SK-N-SH treated with all-trans-retinoic acid at 6 μM for 48 hours (cell line): Measurements from ENCODE around the gene UTS2R.

Experiments used
- ATAC-seq: fragments of 200-7000 bp; cut with Tn5 transposase; 3 replicates; pipeline ENCODE4 v1.9.1; 2020; ENCODE audit warnings: mild to moderate bottlenecking, moderate library complexity
- ARNTL ChIP-seq: fragments of 450-650 bp; formaldehyde crosslinking; IDR thresholded peaks from 2 replicates; pipeline ENCODE4 v1.5.0; 2020; ENCODE audit warnings: low read depth, mild to moderate bottlenecking, moderate library complexity, borderline replicate concordance
- BACH2 ChIP-seq: fragments of 250-450 bp; sonication (Bioruptor Pico); IDR thresholded peaks from 2 replicates; pipeline ENCODE4 v1.9.0; 2021; ENCODE audit warnings: mild to moderate bottlenecking, borderline replicate concordance
- CSDC2 ChIP-seq: fragments of 250-450 bp; sonication (Bioruptor Pico); IDR thresholded peaks from 2 replicates; pipeline ENCODE4 v1.5.0; 2020; ENCODE audit warnings: mild to moderate bottlenecking, moderate library complexity
- ESRRG ChIP-seq: fragments of 250-450 bp; sonication (Bioruptor Pico); IDR thresholded peaks from 2 replicates; pipeline ENCODE4 v1.6.1; 2021; ENCODE audit warnings: mild to moderate bottlenecking
- GLIS3 ChIP-seq: fragments of 250-450 bp; sonication (Bioruptor Pico); IDR thresholded peaks from 2 replicates; pipeline ENCODE4 v1.5.0; 2020; ENCODE audit warnings: mild to moderate bottlenecking, moderate library complexity
- ISL1 ChIP-seq: fragments of 250-450 bp; sonication (Bioruptor Pico); IDR thresholded peaks from 2 replicates; pipeline ENCODE4 v2.1.2; 2022; ENCODE audit warnings: mild to moderate bottlenecking, moderate library complexity
- OSR1 ChIP-seq: fragments of 250-450 bp; sonication (Bioruptor Pico); IDR thresholded peaks from 2 replicates; pipeline ENCODE4 v1.8.0; 2022; ENCODE audit warnings: moderate library complexity, mild to moderate bottlenecking, inconsistent platforms
- PPARA ChIP-seq: fragments of 250-450 bp; sonication (Bioruptor Pico); IDR thresholded peaks from 2 replicates; pipeline ENCODE4 v1.5.0; 2020; ENCODE audit warnings: mild to moderate bottlenecking, borderline replicate concordance
- RARB ChIP-seq: fragments of 250-450 bp; sonication (Bioruptor Pico); IDR thresholded peaks from 2 replicates; pipeline ENCODE4 v1.8.0; 2021; ENCODE audit warnings: mild to moderate bottlenecking, moderate library complexity
- TCF4 ChIP-seq: fragments of 250-450 bp; sonication (Bioruptor Pico); IDR thresholded peaks from 2 replicates; pipeline ENCODE4 v1.8.0; 2021; ENCODE audit warnings: mild to moderate bottlenecking, moderate library complexity, borderline replicate concordance
- TOX ChIP-seq: fragments of 250-450 bp; sonication (Bioruptor Pico); IDR thresholded peaks from 2 replicates; pipeline ENCODE4 v1.8.0; 2021; ENCODE audit warnings: mild to moderate bottlenecking, moderate library complexity, borderline replicate concordance
- ZC3H10 ChIP-seq: fragments of 250-450 bp; sonication (Bioruptor Pico); IDR thresholded peaks from 2 replicates; pipeline ENCODE4 v1.5.1; 2021; ENCODE audit warnings: mild to moderate bottlenecking, moderate library complexity
- ZNF565 ChIP-seq: fragments of 450-650 bp; formaldehyde crosslinking; conservative IDR thresholded peaks from 2 replicates; pipeline ENCODE4 v1.5.0; 2020; ENCODE audit warnings: low read depth, mild to moderate bottlenecking, moderate library complexity
- ZNF70 ChIP-seq: fragments of 450-650 bp; formaldehyde crosslinking; IDR thresholded peaks from 2 replicates; pipeline ENCODE4 v1.5.0; 2020; ENCODE audit warnings: mild to moderate bottlenecking, moderate library complexity
- ZNF8 ChIP-seq: fragments of 450-650 bp; formaldehyde crosslinking; IDR thresholded peaks from 2 replicates; pipeline ENCODE4 v1.5.0; 2020; ENCODE audit warnings: mild to moderate bottlenecking, moderate library complexity
- TF ChIP-seq, protein P1 (sequence below): fragments of 250-450 bp; sonication (Bioruptor Pico); IDR thresholded peaks from 2 replicates; pipeline ENCODE4 v1.8.0; 2021; ENCODE audit warnings: low read depth, mild to moderate bottlenecking, moderate library complexity, borderline replicate concordance
- TF ChIP-seq, protein P2 (sequence below): fragments of 250-450 bp; sonication (Bioruptor Pico); IDR thresholded peaks from 2 replicates; pipeline ENCODE4 v1.5.1; 2020; ENCODE audit warnings: low read depth, mild to moderate bottlenecking, moderate library complexity
- TF ChIP-seq, protein P3 (sequence below): fragments of 250-450 bp; sonication (Bioruptor Pico); IDR thresholded peaks from 2 replicates; pipeline ENCODE4 v1.5.1; 2021; ENCODE audit warnings: mild to moderate bottlenecking, moderate library complexity
- TF ChIP-seq, protein P4 (sequence below): fragments of 250-450 bp; sonication (Bioruptor Pico); IDR thresholded peaks from 2 replicates; pipeline ENCODE4 v1.5.0; 2020; ENCODE audit warnings: mild to moderate bottlenecking, moderate library complexity

Gene UTS2R

DNA sequence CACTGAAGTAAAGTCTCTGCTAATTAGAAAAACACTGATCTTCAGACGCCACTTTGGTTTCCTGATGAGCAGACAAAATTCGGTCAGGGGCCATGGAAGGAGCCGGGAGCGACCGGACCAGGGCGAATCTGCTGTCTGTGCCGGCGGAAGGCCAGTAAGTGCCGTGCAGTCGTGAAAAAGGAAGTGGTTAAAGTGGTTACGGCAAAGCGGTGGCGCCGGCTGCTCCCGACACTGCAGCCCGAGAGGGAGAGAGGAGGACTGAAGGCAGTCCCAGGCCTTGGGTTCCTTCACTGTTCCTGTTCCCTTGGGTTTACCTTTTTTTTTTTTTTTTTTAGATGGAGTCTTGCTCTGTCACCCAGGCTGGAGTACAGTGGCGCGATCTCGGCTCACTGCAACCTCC is 29.3 kb downstream of the UTS2R start:
- TF ChIP-seq, protein P1, sequence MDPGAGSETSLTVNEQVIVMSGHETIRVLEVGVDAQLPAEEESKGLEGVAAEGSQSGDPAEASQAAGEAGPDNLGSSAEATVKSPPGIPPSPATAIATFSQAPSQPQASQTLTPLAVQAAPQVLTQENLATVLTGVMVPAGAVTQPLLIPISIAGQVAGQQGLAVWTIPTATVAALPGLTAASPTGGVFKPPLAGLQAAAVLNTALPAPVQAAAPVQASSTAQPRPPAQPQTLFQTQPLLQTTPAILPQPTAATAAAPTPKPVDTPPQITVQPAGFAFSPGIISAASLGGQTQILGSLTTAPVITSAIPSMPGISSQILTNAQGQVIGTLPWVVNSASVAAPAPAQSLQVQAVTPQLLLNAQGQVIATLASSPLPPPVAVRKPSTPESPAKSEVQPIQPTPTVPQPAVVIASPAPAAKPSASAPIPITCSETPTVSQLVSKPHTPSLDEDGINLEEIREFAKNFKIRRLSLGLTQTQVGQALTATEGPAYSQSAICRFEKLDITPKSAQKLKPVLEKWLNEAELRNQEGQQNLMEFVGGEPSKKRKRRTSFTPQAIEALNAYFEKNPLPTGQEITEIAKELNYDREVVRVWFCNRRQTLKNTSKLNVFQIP (CRISPR knock-in tag): no peak
- TF ChIP-seq ZNF565 (CRISPR knock-in tag) (no peak), ISL1 (CRISPR knock-in tag) (no peak), ZNF8 (CRISPR knock-in tag) (no peak), ESRRG (no peak), ZC3H10 (CRISPR knock-in tag) (no peak), BACH2 (CRISPR knock-in tag) (no peak), RARB (CRISPR knock-in tag) (no peak), OSR1 (no peak)
- no peak for ATAC-seq

DNA sequence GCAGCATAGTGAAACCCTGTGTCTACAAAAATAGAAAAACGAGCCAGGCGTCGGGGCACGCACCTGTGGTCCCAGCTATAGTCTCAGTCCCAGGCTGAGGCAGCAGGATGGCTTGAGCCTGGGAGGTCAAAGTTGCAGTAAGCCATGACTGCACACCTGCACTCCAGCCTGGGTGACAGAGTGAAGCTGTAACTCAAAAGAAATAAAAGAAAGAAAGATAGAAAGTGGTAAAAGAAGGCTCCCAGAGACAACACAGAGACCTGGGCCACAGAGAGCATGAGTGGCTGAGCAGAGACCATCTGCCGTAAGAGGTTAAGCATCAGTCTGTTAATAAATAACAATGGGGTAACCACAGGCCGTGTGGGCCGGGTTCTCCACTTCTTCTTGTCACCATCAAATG is 31.3 kb downstream of the UTS2R start:
- no peak for ATAC-seq
- TF ChIP-seq TCF4 (CRISPR knock-in tag) (no peak), ZNF8 (CRISPR knock-in tag) (no peak), ZC3H10 (CRISPR knock-in tag) (no peak), ARNTL (no peak), ZNF565 (CRISPR knock-in tag) (no peak), ZNF70 (CRISPR knock-in tag) (no peak), TOX (CRISPR knock-in tag) (no peak), ESRRG (no peak), RARB (CRISPR knock-in tag) (no peak), OSR1 (no peak), PPARA (CRISPR knock-in tag) (no peak), BACH2 (CRISPR knock-in tag) (no peak), ISL1 (CRISPR knock-in tag) (no peak), GLIS3 (CRISPR knock-in tag) (no peak)
- TF ChIP-seq, protein P2, sequence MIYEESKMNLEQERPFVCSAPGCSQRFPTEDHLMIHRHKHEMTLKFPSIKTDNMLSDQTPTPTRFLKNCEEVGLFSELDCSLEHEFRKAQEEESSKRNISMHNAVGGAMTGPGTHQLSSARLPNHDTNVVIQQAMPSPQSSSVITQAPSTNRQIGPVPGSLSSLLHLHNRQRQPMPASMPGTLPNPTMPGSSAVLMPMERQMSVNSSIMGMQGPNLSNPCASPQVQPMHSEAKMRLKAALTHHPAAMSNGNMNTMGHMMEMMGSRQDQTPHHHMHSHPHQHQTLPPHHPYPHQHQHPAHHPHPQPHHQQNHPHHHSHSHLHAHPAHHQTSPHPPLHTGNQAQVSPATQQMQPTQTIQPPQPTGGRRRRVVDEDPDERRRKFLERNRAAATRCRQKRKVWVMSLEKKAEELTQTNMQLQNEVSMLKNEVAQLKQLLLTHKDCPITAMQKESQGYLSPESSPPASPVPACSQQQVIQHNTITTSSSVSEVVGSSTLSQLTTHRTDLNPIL (CRISPR knock-in tag): no peak
- TF ChIP-seq, protein P3, sequence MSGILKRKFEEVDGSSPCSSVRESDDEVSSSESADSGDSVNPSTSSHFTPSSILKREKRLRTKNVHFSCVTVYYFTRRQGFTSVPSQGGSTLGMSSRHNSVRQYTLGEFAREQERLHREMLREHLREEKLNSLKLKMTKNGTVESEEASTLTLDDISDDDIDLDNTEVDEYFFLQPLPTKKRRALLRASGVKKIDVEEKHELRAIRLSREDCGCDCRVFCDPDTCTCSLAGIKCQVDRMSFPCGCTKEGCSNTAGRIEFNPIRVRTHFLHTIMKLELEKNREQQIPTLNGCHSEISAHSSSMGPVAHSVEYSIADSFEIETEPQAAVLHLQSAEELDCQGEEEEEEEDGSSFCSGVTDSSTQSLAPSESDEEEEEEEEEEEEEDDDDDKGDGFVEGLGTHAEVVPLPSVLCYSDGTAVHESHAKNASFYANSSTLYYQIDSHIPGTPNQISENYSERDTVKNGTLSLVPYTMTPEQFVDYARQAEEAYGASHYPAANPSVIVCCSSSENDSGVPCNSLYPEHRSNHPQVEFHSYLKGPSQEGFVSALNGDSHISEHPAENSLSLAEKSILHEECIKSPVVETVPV: no peak
- TF ChIP-seq, protein P1 (CRISPR knock-in tag): no peak
- TF ChIP-seq, protein P4, sequence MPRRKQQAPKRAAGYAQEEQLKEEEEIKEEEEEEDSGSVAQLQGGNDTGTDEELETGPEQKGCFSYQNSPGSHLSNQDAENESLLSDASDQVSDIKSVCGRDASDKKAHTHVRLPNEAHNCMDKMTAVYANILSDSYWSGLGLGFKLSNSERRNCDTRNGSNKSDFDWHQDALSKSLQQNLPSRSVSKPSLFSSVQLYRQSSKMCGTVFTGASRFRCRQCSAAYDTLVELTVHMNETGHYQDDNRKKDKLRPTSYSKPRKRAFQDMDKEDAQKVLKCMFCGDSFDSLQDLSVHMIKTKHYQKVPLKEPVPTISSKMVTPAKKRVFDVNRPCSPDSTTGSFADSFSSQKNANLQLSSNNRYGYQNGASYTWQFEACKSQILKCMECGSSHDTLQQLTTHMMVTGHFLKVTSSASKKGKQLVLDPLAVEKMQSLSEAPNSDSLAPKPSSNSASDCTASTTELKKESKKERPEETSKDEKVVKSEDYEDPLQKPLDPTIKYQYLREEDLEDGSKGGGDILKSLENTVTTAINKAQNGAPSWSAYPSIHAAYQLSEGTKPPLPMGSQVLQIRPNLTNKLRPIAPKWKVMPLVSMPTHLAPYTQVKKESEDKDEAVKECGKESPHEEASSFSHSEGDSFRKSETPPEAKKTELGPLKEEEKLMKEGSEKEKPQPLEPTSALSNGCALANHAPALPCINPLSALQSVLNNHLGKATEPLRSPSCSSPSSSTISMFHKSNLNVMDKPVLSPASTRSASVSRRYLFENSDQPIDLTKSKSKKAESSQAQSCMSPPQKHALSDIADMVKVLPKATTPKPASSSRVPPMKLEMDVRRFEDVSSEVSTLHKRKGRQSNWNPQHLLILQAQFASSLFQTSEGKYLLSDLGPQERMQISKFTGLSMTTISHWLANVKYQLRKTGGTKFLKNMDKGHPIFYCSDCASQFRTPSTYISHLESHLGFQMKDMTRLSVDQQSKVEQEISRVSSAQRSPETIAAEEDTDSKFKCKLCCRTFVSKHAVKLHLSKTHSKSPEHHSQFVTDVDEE (CRISPR knock-in tag): no peak

DNA sequence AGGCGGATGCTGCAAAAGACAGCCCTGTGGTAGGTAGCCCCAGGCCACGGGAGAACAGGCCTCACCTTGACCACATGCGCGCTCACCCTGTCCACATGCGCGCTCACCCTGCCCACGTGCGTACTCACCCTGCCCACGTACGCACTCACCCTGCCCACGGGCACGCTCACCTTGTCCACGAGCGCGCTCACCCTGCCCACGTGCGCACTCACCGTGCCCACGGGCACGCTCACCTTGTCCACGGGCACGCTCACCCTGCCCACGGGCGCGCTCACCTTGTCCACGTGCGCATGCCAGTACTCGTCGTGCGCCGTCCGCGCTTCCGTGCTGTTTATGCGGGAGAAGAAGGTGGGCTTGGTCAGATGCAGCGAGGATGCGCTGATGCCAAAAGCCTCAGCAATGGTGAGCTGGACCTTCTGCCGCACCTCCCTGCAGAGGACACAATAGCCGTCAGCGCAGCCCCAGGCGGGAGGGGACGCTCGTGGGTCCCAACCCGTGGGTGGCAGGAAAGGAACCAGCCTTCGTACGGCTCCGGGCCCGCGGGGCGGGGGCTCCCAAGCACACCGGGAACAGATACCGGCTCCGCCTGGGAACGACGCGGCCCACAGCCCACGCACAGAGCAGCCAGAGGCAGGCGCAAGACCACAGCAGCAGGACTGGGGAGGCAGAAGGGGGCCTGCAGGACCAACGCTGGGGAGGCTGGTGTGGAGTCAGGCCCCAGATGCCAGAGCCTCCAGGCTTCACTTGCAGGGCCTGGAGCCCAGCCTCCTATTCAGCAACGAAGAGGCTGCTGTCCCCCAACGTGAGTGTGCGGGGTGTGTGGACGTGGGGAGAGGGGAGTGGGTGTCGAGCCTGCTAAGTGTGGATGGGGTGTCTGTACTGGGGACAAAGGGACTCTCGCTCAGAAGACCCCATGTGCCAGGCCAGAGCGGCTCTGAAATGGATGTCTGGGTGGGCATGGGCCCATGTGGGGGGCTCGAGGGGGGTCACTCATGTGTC is 32.4 kb downstream of the UTS2R start:
- ATAC-seq: no peak
- no peak for TF ChIP-seq CSDC2 (CRISPR knock-in tag)
- TF ChIP-seq ESRRG: no peak
- no peak for TF ChIP-seq ZNF565 (CRISPR knock-in tag)
